T-helper 22 cell (primary cell): ENCODE data around the gene COL19A1.

Experiments
- DNase-seq: peaks from one replicate; pipeline ENCODE4 v3.0.0-alpha.2; 2020; ENCODE audit warnings: low read depth

COL19A1 gene

GRCh38 chr6:70129341-70129740 is 263.0 kb downstream of the COL19A1 start:
- no peak for DNase-seq

GRCh38 chr6:70130865-70131264 is 264.5 kb downstream of the COL19A1 start:
- DNase-seq, result no peak

GRCh38 chr6:70131528-70131927 is 265.2 kb downstream of the COL19A1 start:
- DNase-seq, result no peak

GRCh38 chr6:70133246-70133645 is 266.9 kb downstream of the COL19A1 start:
- DNase-seq, result no peak

- no peak for DNase-seq
These were observed 268.2 kb downstream of the COL19A1 start for GRCh38 chr6:70134542-70134941.

GRCh38 chr6:70135219-70136160 is 269.1 kb downstream of the COL19A1 start:
- DNase-seq, result no peak

GRCh38 chr6:70136996-70137395 is 270.6 kb downstream of the COL19A1 start:
- no peak for DNase-seq

GRCh38 chr6:70140496-70140895 is 274.1 kb downstream of the COL19A1 start:
- DNase-seq, result no peak

GRCh38 chr6:70142034-70142433 is 275.7 kb downstream of the COL19A1 start:
- no peak for DNase-seq

GRCh38 chr6:70145178-70145577 is 278.8 kb downstream of the COL19A1 start:
- DNase-seq, result no peak

- no peak for DNase-seq
These were observed 282.9 kb downstream of the COL19A1 start for GRCh38 chr6:70149209-70149788.

- no peak for DNase-seq
These were observed 284.2 kb downstream of the COL19A1 start for GRCh38 chr6:70150521-70150920.

- no peak for DNase-seq
These were observed 285.3 kb downstream of the COL19A1 start for GRCh38 chr6:70151616-70152015.

GRCh38 chr6:70152786-70153185 is 286.4 kb downstream of the COL19A1 start:
- no peak for DNase-seq

GRCh38 chr6:70157086-70157485 is 290.7 kb downstream of the COL19A1 start:
- no peak for DNase-seq

- no peak for DNase-seq
These were observed 293.9 kb downstream of the COL19A1 start for GRCh38 chr6:70160276-70160675.

GRCh38 chr6:70162972-70163371 is 296.6 kb downstream of the COL19A1 start:
- no peak for DNase-seq

- no peak for DNase-seq
These were observed 297.4 kb downstream of the COL19A1 start for GRCh38 chr6:70163795-70164194.

- DNase-seq, result no peak
These were observed 298.2 kb downstream of the COL19A1 start for GRCh38 chr6:70164556-70164955.

- DNase-seq, result no peak
These were observed 300.0 kb downstream of the COL19A1 start for GRCh38 chr6:70166088-70166958.

GRCh38 chr6:70168681-70169377 is 302.5 kb downstream of the COL19A1 start:
- DNase-seq, result no peak

GRCh38 chr6:70171236-70171635 is 304.9 kb downstream of the COL19A1 start:
- no peak for DNase-seq
